Breast epithelium (tissue), 4 donors: ENCODE data around the gene APLP2. TPM values are rescaled to one million over a fixed set of nuclear protein-coding genes. Genes with fewer than 3 reads are reported as not detected.
"Not testable (repeated sequence)": the region's sequence is repeated elsewhere in the genome, so short reads cannot be mapped to it uniquely, and the experiment has no call there.

ENCODE experiments used
- DNase-seq, 2 donors: peaks; one replicate each; pipeline ENCODE4 v3.0.0-alpha.2; 2019; ENCODE audit warnings: low spot score in 2 of 2
- H3K27ac ChIP-seq, 2 donors: fragments of 200-600 bp; sonication (generic) in 1 of 2; one replicate each; pipeline ENCODE4 v1.5.1; 2016 to 2019; ENCODE audit warnings: mild to moderate bottlenecking in 1 of 2
- H3K27me3 ChIP-seq, 2 donors: fragments of 200-600 bp; sonication (generic) in 1 of 2; one replicate each; pipeline versions ENCODE4 v1.5.1 to v1.6.0; 2017 to 2019; ENCODE audit warnings: control low read depth in 1 of 2, mild to moderate bottlenecking in 1 of 2
- H3K36me3 ChIP-seq: fragments of 200-600 bp; one replicate; pipeline ENCODE4 v1.5.1; 2019
- H3K4me1 ChIP-seq, 2 donors: fragments of 200-600 bp; sonication (generic); one replicate each; pipeline ENCODE4 v1.5.1; 2016 to 2019; ENCODE audit warnings: control low read depth in 1 of 2
- H3K4me3 ChIP-seq, 3 donors: fragments of 200-600 bp; sonication (generic); 1 replicate in 2 of 3; 2 replicates in 1 of 3; pipeline ENCODE4 v1.5.1; 2016 to 2019; ENCODE audit warnings: mild to moderate bottlenecking in 3 of 3, moderate library complexity in 2 of 3
- H3K9me3 ChIP-seq, 2 donors: fragments of 200-600 bp; sonication (generic) in 1 of 2; one replicate each; pipeline ENCODE4 v1.5.1; 2016 to 2019; ENCODE audit warnings: control low read depth in 1 of 2
- POLR2A ChIP-seq: fragments of 450-650 bp; IDR thresholded peaks from one replicate; pipeline ENCODE4 v1.6.1; 2016; ENCODE audit warnings: antibody characterized with exemption, mild to moderate bottlenecking, moderate library complexity
- POLR2AphosphoS5 ChIP-seq, 3 donors: sonication (generic); formaldehyde crosslinking; IDR thresholded peaks; one replicate each; pipeline ENCODE4 v1.6.1; 2017; ENCODE audit warnings: antibody characterized with exemption in 3 of 3
- intact Hi-C: fragments of 100-400 bp; cut with DNase I; formaldehyde crosslinking; loops from one replicate; pipeline ENCODE4 v1.15.1; 2023; ENCODE audit warnings: low total_unique reads
- total RNA-seq, 3 donors: library from RNA; depleted of rRNA; stranded (reverse); fragments of >200 nt; gene quantifications; one replicate each; pipeline ENCODE4 v1.1.0, GENCODE V29; 2016
- TF ChIP-seq, protein P1 (sequence below), 3 donors: fragments of 450-650 bp; IDR thresholded peaks; one replicate each; pipeline ENCODE4 v1.5.1; 2016 to 2017; ENCODE audit warnings: antibody characterized with exemption in 3 of 3, mild to moderate bottlenecking in 3 of 3, moderate library complexity in 3 of 3

Gene APLP2
- total RNA-seq, 3 donors from 2014 or later: 305 to 560 (median 418) TPM

DNA sequence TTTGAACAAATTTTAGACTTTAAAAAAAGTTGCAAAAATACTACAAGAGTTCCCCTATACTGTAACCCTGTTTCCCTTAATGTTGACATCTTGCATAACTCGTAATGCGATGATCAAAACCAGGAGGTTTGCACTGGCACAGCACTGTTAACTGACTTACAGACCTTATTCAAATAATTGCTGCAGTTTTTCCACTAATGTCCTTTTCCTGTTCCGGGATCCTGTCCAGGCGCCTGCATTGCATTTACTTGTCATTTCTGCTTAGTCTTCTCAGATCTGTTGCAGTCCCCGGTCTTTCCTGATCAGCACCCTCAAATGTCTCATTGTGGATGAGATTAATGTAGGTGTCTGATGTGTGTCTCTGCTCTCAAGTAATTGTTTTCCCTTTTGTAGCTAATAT lies 32.0 kb downstream of the APLP2 start:
- Histone ChIP-seq H3K36me3 (no peaks in the 10 kb centered on the region), H3K4me3 (no peak overlapping the region), H3K27ac (no peak overlapping the region), H3K4me1 (peaks cover 5 to 8% of the 10 kb centered on the region in 2 donors), H3K9me3 (no peaks in the 10 kb centered on the region), H3K27me3 (no peaks in the 10 kb centered on the region)
- DNase-seq: no peak
- intact Hi-C loops: no loop called here
- TF ChIP-seq POLR2AphosphoS5 (IDR thresholded peaks at IDR 0.05) (no peak), POLR2A (no peak)
- TF ChIP-seq, protein P1, sequence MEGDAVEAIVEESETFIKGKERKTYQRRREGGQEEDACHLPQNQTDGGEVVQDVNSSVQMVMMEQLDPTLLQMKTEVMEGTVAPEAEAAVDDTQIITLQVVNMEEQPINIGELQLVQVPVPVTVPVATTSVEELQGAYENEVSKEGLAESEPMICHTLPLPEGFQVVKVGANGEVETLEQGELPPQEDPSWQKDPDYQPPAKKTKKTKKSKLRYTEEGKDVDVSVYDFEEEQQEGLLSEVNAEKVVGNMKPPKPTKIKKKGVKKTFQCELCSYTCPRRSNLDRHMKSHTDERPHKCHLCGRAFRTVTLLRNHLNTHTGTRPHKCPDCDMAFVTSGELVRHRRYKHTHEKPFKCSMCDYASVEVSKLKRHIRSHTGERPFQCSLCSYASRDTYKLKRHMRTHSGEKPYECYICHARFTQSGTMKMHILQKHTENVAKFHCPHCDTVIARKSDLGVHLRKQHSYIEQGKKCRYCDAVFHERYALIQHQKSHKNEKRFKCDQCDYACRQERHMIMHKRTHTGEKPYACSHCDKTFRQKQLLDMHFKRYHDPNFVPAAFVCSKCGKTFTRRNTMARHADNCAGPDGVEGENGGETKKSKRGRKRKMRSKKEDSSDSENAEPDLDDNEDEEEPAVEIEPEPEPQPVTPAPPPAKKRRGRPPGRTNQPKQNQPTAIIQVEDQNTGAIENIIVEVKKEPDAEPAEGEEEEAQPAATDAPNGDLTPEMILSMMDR (IDR thresholded peaks at IDR 0.05): no peak

DNA sequence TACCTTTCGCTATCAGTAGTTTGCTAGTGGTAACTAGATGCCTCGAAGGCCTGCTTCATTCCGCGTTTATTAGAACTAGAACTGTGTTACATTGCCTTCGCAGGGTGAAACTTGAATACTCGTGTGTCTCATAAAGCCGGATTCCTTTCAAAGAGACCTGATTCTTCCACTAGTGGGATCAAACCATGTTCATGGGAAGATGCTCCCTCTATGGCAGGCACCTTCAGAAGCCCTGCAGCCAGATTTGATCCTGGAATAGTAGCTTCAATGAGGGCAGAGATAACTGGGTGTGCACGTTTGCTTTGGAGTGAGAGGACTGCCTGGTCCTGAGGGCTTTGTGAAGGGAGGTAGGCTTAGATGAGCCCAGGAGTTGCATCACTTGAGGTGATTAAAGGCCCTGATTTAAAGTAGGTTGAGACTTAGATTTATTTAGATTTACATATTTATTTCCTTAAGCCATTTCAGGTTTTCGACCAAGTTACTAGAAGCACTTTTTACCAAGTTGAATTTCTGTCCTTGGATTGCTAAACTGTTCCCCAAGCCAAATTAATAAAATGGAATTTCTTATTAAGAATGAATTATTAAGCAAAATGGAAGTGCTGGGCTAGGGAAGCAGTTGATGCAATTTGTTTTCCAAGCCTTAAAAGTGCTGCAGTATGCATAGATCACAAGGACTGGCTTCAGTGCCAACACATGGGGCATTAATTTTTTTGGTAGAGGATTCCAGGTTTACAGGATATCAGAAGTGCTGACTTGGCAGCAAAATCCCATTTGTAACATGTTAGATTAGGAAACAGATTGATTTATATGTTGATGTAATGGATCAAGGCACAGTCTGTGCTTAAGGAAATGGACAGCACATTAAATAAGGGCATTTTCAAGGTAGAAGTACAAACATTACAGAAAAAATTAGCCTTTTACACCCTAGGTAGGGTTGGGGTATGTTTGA lies 32.9 kb downstream of the APLP2 start:
- no peak for DNase-seq
- Histone ChIP-seq H3K9me3 (no peaks in the 10 kb centered on the region), H3K36me3 (no peaks in the 10 kb centered on the region), H3K27me3 (no peaks in the 10 kb centered on the region), H3K4me1 (peaks cover 5 to 8% of the 10 kb centered on the region in 2 donors), H3K4me3 (no peak overlapping the region), H3K27ac (peak overlapping the region; percentile 11 to 29)
- no peak for TF ChIP-seq POLR2AphosphoS5 (IDR thresholded peaks at IDR 0.05)
- no peak for TF ChIP-seq POLR2A
- TF ChIP-seq, protein P1 (IDR thresholded peaks at IDR 0.05): no peak
- intact Hi-C loops: no loop called here

DNA sequence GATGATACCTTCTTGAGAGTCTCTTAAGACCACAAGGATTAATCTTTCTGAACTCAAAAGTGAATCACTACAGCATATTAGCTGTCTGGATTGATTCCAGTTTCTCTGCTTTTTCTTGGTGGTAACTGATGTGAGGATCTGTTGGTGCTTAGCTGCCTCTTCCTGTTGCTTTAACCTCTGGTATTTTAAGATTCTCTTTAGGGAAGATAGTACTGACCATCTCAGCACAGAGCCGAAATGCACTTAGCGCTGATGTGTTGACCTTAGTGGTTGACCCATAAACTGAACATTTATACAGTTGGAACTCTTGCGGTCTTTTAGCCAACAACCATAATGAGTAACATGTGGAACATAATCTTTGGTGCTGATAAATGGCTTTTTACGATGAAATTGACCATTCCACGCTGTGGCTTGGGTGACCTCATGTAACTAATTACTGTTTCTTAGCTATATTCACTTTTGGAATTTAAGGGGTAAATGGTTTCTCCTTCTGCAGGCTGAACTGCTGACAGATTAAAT lies 33.7 kb downstream of the APLP2 start:
- H3K9me3 ChIP-seq: no peaks in the 10 kb centered on the region
- intact Hi-C loops: no loop called here
- peak overlapping the region in 1 of 2 donors; percentile 29 for H3K27ac ChIP-seq
- no peaks in the 10 kb centered on the region for H3K27me3 ChIP-seq
- H3K36me3 ChIP-seq: no peaks in the 10 kb centered on the region
- H3K4me1 ChIP-seq: peaks cover 5 to 8% of the 10 kb centered on the region in 2 donors
- no peak for TF ChIP-seq POLR2A
- TF ChIP-seq, protein P1 (IDR thresholded peaks at IDR 0.05): no peak
- TF ChIP-seq POLR2AphosphoS5 (IDR thresholded peaks at IDR 0.05): no peak
- DNase-seq: no peak
- H3K4me3 ChIP-seq: no peak overlapping the region

DNA sequence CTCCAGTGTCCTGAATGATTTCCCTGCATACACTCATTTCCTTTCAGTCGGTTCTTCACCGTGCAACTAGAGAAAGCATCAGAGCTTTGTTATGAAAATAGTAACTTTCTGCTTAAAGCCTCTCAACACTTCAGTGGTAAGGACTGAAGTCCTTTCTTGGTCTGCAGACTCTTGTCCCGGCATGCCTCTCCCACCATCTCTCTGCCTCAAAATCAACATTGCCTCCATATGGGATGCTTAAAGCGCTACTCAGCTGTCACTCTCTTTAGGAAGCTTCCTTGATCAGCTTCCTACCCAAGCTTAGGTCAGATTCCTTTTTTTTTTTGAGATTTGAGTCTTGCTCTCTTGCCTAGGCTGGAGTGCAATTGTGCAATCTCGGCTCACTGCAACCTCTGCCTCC lies 36.7 kb downstream of the APLP2 start:
- Histone ChIP-seq H3K36me3 (no peaks in the 10 kb centered on the region), H3K4me1 (peaks cover 5 to 8% of the 10 kb centered on the region in 2 donors), H3K27me3 (no peaks in the 10 kb centered on the region), H3K27ac (no peak overlapping the region), H3K4me3 (no peak overlapping the region), H3K9me3 (no peaks in the 10 kb centered on the region)
- DNase-seq: no peak
- TF ChIP-seq POLR2AphosphoS5 (IDR thresholded peaks at IDR 0.05) (no peak), POLR2A (no peak)
- TF ChIP-seq, protein P1 (IDR thresholded peaks at IDR 0.05): no peak
- intact Hi-C loops: no loop called here

DNA sequence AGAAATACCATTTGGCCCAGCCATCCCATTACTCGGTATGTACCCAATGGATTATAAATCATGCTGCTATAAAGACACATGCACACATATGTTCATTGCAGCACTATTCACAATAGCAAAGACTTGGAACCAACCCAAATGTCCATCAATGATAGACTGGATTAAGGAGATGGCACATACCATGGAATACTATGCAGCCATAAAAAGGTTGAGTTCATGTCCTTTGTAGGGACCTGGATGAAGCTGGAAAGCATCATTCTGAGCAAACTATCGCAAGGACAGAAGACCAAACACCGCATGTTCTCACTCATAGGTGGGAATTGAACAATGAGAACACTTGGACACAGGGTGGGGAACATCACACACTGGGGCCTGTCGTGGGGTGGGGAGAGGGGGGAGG lies 39.0 kb downstream of the APLP2 start:
- DNase-seq, H3K4me3 ChIP-seq, H3K27me3 ChIP-seq, H3K4me1 ChIP-seq, H3K9me3 ChIP-seq, H3K36me3 ChIP-seq, intact Hi-C loops, H3K27ac ChIP-seq: not testable (repeated sequence)
